CD14-positive monocyte (primary cell): ENCODE results near the gene FBXL4. TPM values are rescaled to one million over a fixed set of nuclear protein-coding genes. Genes with fewer than 3 reads are reported as not detected.
"Not testable (repeated sequence)": the region's sequence is repeated elsewhere in the genome, so short reads cannot be mapped to it uniquely, and the experiment has no call there.

Source experiments
- DNase-seq, 3 donors: peaks; one replicate each; pipeline ENCODE4 v3.0.0-alpha.2; 2011 to 2022
- H2AFZ ChIP-seq: 2 replicates; pipeline ENCODE4 v1.6.0; 2012; ENCODE audit warnings: mild to moderate bottlenecking, low read depth, low read length, inconsistent platforms; ENCODE audit not compliant: insufficient read depth, poor library complexity, severe bottlenecking
- H3K27ac ChIP-seq, 2 donors: 1 replicate in 1 of 2; 2 replicates in 1 of 2; pipeline ENCODE4 v1.5.1; 2012 to 2013; ENCODE audit warnings: low read length in 2 of 2, control low read depth in 1 of 2, inconsistent platforms in 1 of 2, low read depth in 1 of 2, mild to moderate bottlenecking in 1 of 2
- H3K27me3 ChIP-seq, 2 donors: one replicate each; pipeline versions ENCODE4 v1.6.0 to v1.6.1; 2011 to 2013; ENCODE audit warnings: low read length in 2 of 2; ENCODE audit not compliant: control insufficient read depth in 2 of 2, insufficient read depth in 2 of 2
- H3K36me3 ChIP-seq, 2 donors: replicated peaks in 1 of 2; 1 replicate in 1 of 2; 2 replicates in 1 of 2; pipeline versions ENCODE4 v1.5.1 to v1.6.1; 2012 to 2013; ENCODE audit warnings: low read length in 2 of 2, control low read depth in 1 of 2, inconsistent platforms in 1 of 2, mild to moderate bottlenecking in 1 of 2; ENCODE audit not compliant: insufficient read depth in 2 of 2, control insufficient read depth in 1 of 2
- H3K4me1 ChIP-seq, 2 donors: 1 replicate in 1 of 2; 2 replicates in 1 of 2; pipeline versions ENCODE4 v1.5.1 to v1.6.1; 2012 to 2013; ENCODE audit warnings: low read length in 2 of 2, control low read depth in 1 of 2, inconsistent platforms in 1 of 2, mild to moderate bottlenecking in 1 of 2, moderate library complexity in 1 of 2; ENCODE audit not compliant: insufficient read depth in 2 of 2, control insufficient read depth in 1 of 2
- H3K4me2 ChIP-seq: replicated peaks from 2 replicates; pipeline ENCODE3; 2012; ENCODE audit warnings: low read length, moderate library complexity, mild to moderate bottlenecking; ENCODE audit not compliant: poor library complexity, severe bottlenecking; ENCODE audit errors: extremely low read depth
- H3K4me3 ChIP-seq, 3 experiments: fragments of 200-600 bp in 1 of 3; sonication (generic) in 1 of 3; replicated peaks in 1 of 3; 1 replicate in 2 of 3; 2 replicates in 1 of 3; pipeline ENCODE4 v1.5.1; 2011 to 2013; ENCODE audit warnings: low read length in 3 of 3, mild to moderate bottlenecking in 3 of 3, control low read depth in 2 of 3, low read depth in 2 of 3, inconsistent platforms in 1 of 3, moderate library complexity in 1 of 3
- H3K79me2 ChIP-seq: 2 replicates; pipeline ENCODE4 v1.6.0; 2012; ENCODE audit warnings: mild to moderate bottlenecking, control low read depth, inconsistent platforms, low read length, moderate library complexity; ENCODE audit not compliant: insufficient read depth
- H3K9ac ChIP-seq: 2 replicates; pipeline ENCODE4 v1.6.0; 2017; ENCODE audit warnings: low read length, mild to moderate bottlenecking; ENCODE audit not compliant: insufficient read depth, poor library complexity, severe bottlenecking
- H3K9me3 ChIP-seq, 2 donors: replicated peaks in 1 of 2; 1 replicate in 1 of 2; 2 replicates in 1 of 2; pipeline versions ENCODE4 v1.5.1 to v1.6.1; 2012 to 2013; ENCODE audit warnings: low read length in 2 of 2, control low read depth in 1 of 2; ENCODE audit not compliant: control insufficient read depth in 1 of 2, insufficient read depth in 1 of 2
- H4K20me1 ChIP-seq: 2 replicates; pipeline ENCODE4 v1.6.0; 2012; ENCODE audit warnings: mild to moderate bottlenecking, low read length, control low read depth, moderate library complexity; ENCODE audit not compliant: insufficient read depth
- H3K27ac Mint-ChIP-seq, 7 donors: one replicate each; pipeline ENCODE4 v1.8.0; 2020; ENCODE audit warnings: mild to moderate bottlenecking in 7 of 7, mixed read lengths in 7 of 7, moderate library complexity in 6 of 7, inconsistent platforms in 2 of 7
- H3K27me3 Mint-ChIP-seq, 3 donors: one replicate each; pipeline ENCODE4 v1.8.0; 2021 to 2022; ENCODE audit warnings: low read depth in 3 of 3, mild to moderate bottlenecking in 3 of 3, mixed read lengths in 3 of 3, moderate library complexity in 3 of 3, inconsistent platforms in 1 of 3
- H3K36me3 Mint-ChIP-seq, 2 donors: one replicate each; pipeline ENCODE4 v1.8.0; 2020; ENCODE audit warnings: mixed read lengths in 2 of 2, inconsistent platforms in 1 of 2, mild to moderate bottlenecking in 1 of 2
- H3K4me1 Mint-ChIP-seq: one replicate; pipeline ENCODE4 v1.8.0; 2020; ENCODE audit warnings: mild to moderate bottlenecking, mixed read lengths
- H3K4me3 Mint-ChIP-seq, 2 donors: one replicate each; pipeline ENCODE4 v1.8.0; 2020; ENCODE audit warnings: mild to moderate bottlenecking in 2 of 2, mixed read lengths in 2 of 2, moderate library complexity in 1 of 2
- H3K9me3 Mint-ChIP-seq, 7 donors: one replicate each; pipeline ENCODE4 v1.8.0; 2020 to 2022; ENCODE audit warnings: mixed read lengths in 7 of 7, mild to moderate bottlenecking in 6 of 7, moderate library complexity in 6 of 7, inconsistent platforms in 2 of 7
- WGBS: methylation state at CpG from one replicate; pipeline ENCODE4 v1.1.5; 2013; ENCODE audit warnings: missing lambda C conversion rate; ENCODE audit not compliant: insufficient coverage; 5-methylcytosine and 5-hydroxymethylcytosine counted together
- intact Hi-C, 2 donors: fragments of 100-400 bp; cut with micrococcal nuclease; formaldehyde crosslinking; loops; one replicate each; pipeline versions ENCODE4 v1.15.0 to v1.15.1; 2023
- polyA plus RNA-seq, 3 donors: library from polyadenylated mRNA; depleted of rRNA in 1 of 3; unstranded in 2 of 3; stranded (reverse) in 1 of 3; fragments of 300-500 nt in 2 of 3; fragments of >200 nt in 1 of 3; fragmentation: Illumina TruSeq in 2 of 3; gene quantifications; 1 replicate in 2 of 3; 2 replicates in 1 of 3; pipeline ENCODE4 v1.2.3, GENCODE V29; 2012 to 2021
- TF ChIP-seq, protein P1 (sequence below): fragments of 200-600 bp; IDR thresholded peaks from one replicate; pipeline ENCODE4 v1.8.0; 2022; ENCODE audit warnings: antibody characterized with exemption, mild to moderate bottlenecking

Gene FBXL4
- polyA plus RNA-seq, 3 donors = 5.7 to 10.9 (median 8.6) TPM

- Histone ChIP-seq H3K4me2 (no peak overlapping the region), H3K36me3 (peaks cover 7 to 34% of the 10 kb centered on the region in 2 donors), H3K4me3 (no peak overlapping the region), H3K27me3 (no peaks in the 10 kb centered on the region), H3K9ac (no peak overlapping the region), H3K79me2 (no peaks in the 10 kb centered on the region), H3K27ac (no peak overlapping the region), H2AFZ (no peak overlapping the region), H3K4me1 (no peaks in the 10 kb centered on the region), H3K9me3 (no peaks in the 10 kb centered on the region), H4K20me1 (peaks cover 6% of the 10 kb centered on the region)
- intact Hi-C loops = no loop called here
- H3K4me3 Mint-ChIP-seq = no peak overlapping the region
- H3K4me1 Mint-ChIP-seq = no peaks in the 10 kb centered on the region
- peaks cover 27 to 34% of the 10 kb centered on the region in 2 donors for H3K36me3 Mint-ChIP-seq
- 94% methylated on average over 2 of the region's 6 CpGs for WGBS
- no peak overlapping the region for H3K27ac Mint-ChIP-seq
- TF ChIP-seq, protein P1, sequence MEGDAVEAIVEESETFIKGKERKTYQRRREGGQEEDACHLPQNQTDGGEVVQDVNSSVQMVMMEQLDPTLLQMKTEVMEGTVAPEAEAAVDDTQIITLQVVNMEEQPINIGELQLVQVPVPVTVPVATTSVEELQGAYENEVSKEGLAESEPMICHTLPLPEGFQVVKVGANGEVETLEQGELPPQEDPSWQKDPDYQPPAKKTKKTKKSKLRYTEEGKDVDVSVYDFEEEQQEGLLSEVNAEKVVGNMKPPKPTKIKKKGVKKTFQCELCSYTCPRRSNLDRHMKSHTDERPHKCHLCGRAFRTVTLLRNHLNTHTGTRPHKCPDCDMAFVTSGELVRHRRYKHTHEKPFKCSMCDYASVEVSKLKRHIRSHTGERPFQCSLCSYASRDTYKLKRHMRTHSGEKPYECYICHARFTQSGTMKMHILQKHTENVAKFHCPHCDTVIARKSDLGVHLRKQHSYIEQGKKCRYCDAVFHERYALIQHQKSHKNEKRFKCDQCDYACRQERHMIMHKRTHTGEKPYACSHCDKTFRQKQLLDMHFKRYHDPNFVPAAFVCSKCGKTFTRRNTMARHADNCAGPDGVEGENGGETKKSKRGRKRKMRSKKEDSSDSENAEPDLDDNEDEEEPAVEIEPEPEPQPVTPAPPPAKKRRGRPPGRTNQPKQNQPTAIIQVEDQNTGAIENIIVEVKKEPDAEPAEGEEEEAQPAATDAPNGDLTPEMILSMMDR = no peak
- no peak for DNase-seq
- H3K27me3 Mint-ChIP-seq = no peaks in the 10 kb centered on the region
- H3K9me3 Mint-ChIP-seq = peaks cover 0 to 3% (median 0%) of the 10 kb centered on the region in 7 donors
These were observed 23.1 kb downstream of the FBXL4 start for GRCh38 chr6:98924647-98925046.

- H3K9me3 ChIP-seq = no peaks in the 10 kb centered on the region
- no peak overlapping the region for H3K4me3 ChIP-seq
- DNase-seq = no peak
- no peak overlapping the region for H3K4me2 ChIP-seq
- intact Hi-C loops = no loop called here
- TF ChIP-seq, protein P1 = no peak
- H3K4me3 Mint-ChIP-seq = no peak overlapping the region
- H3K36me3 Mint-ChIP-seq = peaks cover 16 to 21% of the 10 kb centered on the region in 2 donors
- no peaks in the 10 kb centered on the region for H4K20me1 ChIP-seq
- H3K4me1 Mint-ChIP-seq = peaks cover 5% of the 10 kb centered on the region
- no peak overlapping the region for H2AFZ ChIP-seq
- H3K9me3 Mint-ChIP-seq = no peaks in the 10 kb centered on the region
- H3K79me2 ChIP-seq = no peaks in the 10 kb centered on the region
- H3K27me3 ChIP-seq = no peaks in the 10 kb centered on the region
- H3K36me3 ChIP-seq = peaks cover 0 to 17% of the 10 kb centered on the region in 2 donors
- H3K27me3 Mint-ChIP-seq = no peaks in the 10 kb centered on the region
- H3K9ac ChIP-seq = no peak overlapping the region
- H3K4me1 ChIP-seq = no peaks in the 10 kb centered on the region
- no peak overlapping the region for H3K27ac ChIP-seq
- no peak overlapping the region for H3K27ac Mint-ChIP-seq
These were observed 26.8 kb downstream of the FBXL4 start for GRCh38 chr6:98920904-98921431.

GRCh38 chr6:98910946-98911345, 36.8 kb downstream of the FBXL4 start:
- H3K4me1 Mint-ChIP-seq, H3K9ac ChIP-seq, H3K79me2 ChIP-seq, H3K27me3 ChIP-seq, H3K27ac Mint-ChIP-seq, H2AFZ ChIP-seq, H3K9me3 ChIP-seq, H3K4me3 ChIP-seq, DNase-seq, H3K27me3 Mint-ChIP-seq, H3K4me1 ChIP-seq, intact Hi-C loops, H3K27ac ChIP-seq, H4K20me1 ChIP-seq, H3K4me3 Mint-ChIP-seq, H3K4me2 ChIP-seq, H3K36me3 ChIP-seq: not testable (repeated sequence)
- 100% methylated on average over 7 of the region's 13 CpGs for WGBS
- Mint-ChIP-seq H3K36me3 (peaks cover 36 to 46% of the 10 kb centered on the region in 2 donors), H3K9me3 (peaks cover 10 to 31% (median 25%) of the 10 kb centered on the region in 7 donors)
